ENCODE results near the gene BRD3OS. TPM values are rescaled to one million over a fixed set of nuclear protein-coding genes. Genes with fewer than 3 reads are reported as not detected.

BRD3OS gene
- total and polyA plus RNA-seq, 2 of the 4 experiments (the other 2 are of a cell fraction), result 15.8 to 20.7 TPM

GRCh38 chr9:133977421-133978201 is 47.7 kb upstream of the BRD3OS start:
- no peak overlapping the region for H3K18ac ChIP-seq (ENCODE audit: low read depth, low read length)
- peaks cover 25% of the 10 kb centered on the region for H3K9me1 ChIP-seq (ENCODE audit: insufficient read depth, low read length)
- H3K9ac ChIP-seq (ENCODE audit: low read depth, low read length), result no peak overlapping the region
- no peaks in the 10 kb centered on the region for H3K9me3 ChIP-seq (ENCODE audit: control insufficient read depth, insufficient read depth, low read length)
- no peak overlapping the region for H2BK120ac ChIP-seq (ENCODE audit: low read depth, low read length)
- H3K27me3 ChIP-seq (ENCODE audit: control insufficient read depth, insufficient read depth, low read length), result no peaks in the 10 kb centered on the region
- no peak overlapping the region for H3K14ac ChIP-seq (replicated peaks; ENCODE audit: low read depth, low read length)
- H3K4me3 ChIP-seq (ENCODE audit: insufficient read depth, low read depth, low read length), result no peak overlapping the region
- no peak for TF ChIP-seq USF2 (IDR thresholded peaks at IDR 0.05; ENCODE audit: low read depth, low read length)
- no peak for TF ChIP-seq RCOR1 (IDR thresholded peaks at IDR 0.05; ENCODE audit: insufficient replicate concordance, low read length)
- no peak for TF ChIP-seq MAZ (IDR thresholded peaks at IDR 0.05; ENCODE audit: borderline replicate concordance, low read depth, low read length)
- no peak for TF ChIP-seq BHLHE40 (IDR thresholded peaks at IDR 0.05; ENCODE audit: low read depth, low read length)
- no peak for TF ChIP-seq ELK1 (IDR thresholded peaks at IDR 0.05; ENCODE audit: borderline replicate concordance, low read depth, low read length)
- TF ChIP-seq FOS (IDR thresholded peaks at IDR 0.05; ENCODE audit: low read depth, low read length), result no peak
- TF ChIP-seq RFX5 (IDR thresholded peaks at IDR 0.05; ENCODE audit: low read depth, low read length), result no peak
- TF ChIP-seq CTCF (conservative IDR thresholded peaks at IDR 0.05; ENCODE audit: low read depth, low read length), result no peak
- TF ChIP-seq SMC3 (IDR thresholded peaks at IDR 0.05; ENCODE audit: low read depth, low read length), result no peak
- no peak for TF ChIP-seq NFE2L2 (IDR thresholded peaks at IDR 0.05; ENCODE audit: low read depth, low read length)
- TF ChIP-seq CHD1 (IDR thresholded peaks at IDR 0.05; ENCODE audit: low read depth, low read length), result no peak
- no peak for TF ChIP-seq CEBPB (IDR thresholded peaks at IDR 0.05; ENCODE audit: low read depth, low read length)
- TF ChIP-seq MXI1 (IDR thresholded peaks at IDR 0.05; ENCODE audit: borderline replicate concordance, low read depth, low read length), result no peak
- TF ChIP-seq RAD21 (IDR thresholded peaks at IDR 0.05; ENCODE audit: low read length), result no peak
- no peak for TF ChIP-seq MAFK (IDR thresholded peaks at IDR 0.05; ENCODE audit: low read depth, low read length)
- no peak for TF ChIP-seq POLR2A (IDR thresholded peaks at IDR 0.05; ENCODE audit: low read depth, low read length)
- no peak overlapping the region for H4K5ac ChIP-seq (ENCODE audit: low read depth, low read length)
- no peak overlapping the region for H2AK9ac ChIP-seq (replicated peaks; ENCODE audit: low read depth, low read length, poor library complexity)
- no peak overlapping the region; the same call in 1 of the 2 replicates for H2BK20ac ChIP-seq (ENCODE audit: low read depth, low read length)
- H3K23ac ChIP-seq (ENCODE audit: low read depth, low read length), result no peak overlapping the region
- H3K79me1 ChIP-seq (ENCODE audit: low read depth in 1 of 2, low read length in 2 of 2), result peaks cover 30 to 91% of the 10 kb centered on the region in 2 experiments
- intact Hi-C loops (cut with micrococcal nuclease), result no loop called here
- WGBS, 2 experiments (ENCODE audit: extremely low coverage in 2 of 2, insufficient read length in 1 of 2), result 98% methylated on average over 15 of the region's 26 CpGs; no CpG with 5 or more reads in 1 of the 2 experiments
- H3K27ac ChIP-seq (ENCODE audit: insufficient read depth, low read length), result no peak overlapping the region
- no peak overlapping the region for H3K4me2 ChIP-seq (ENCODE audit: low read depth, low read length)
- H3K4me1 ChIP-seq (ENCODE audit: control insufficient read depth, insufficient read depth, low read length), result peaks cover 25% of the 10 kb centered on the region
- no peak overlapping the region for H3K4ac ChIP-seq (ENCODE audit: low read depth, low read length)
- BruUV-seq (replicated peaks), result no TSS peak
- no peak overlapping the region for H3K56ac ChIP-seq (ENCODE audit: extremely low read depth, insufficient read depth, low read length)
- H2AFZ ChIP-seq (replicated peaks; ENCODE audit: low read length, poor library complexity), result no peak overlapping the region
- in situ Hi-C loops (cut with MboI; ENCODE audit: low sequenced_read_pairs), result no loop called here
- no peak overlapping the region for H4K91ac ChIP-seq (ENCODE audit: insufficient read depth, low read depth, low read length)
- ATAC-seq (ENCODE audit: low read depth) (no peak), DNase-seq (no peak)
- no peak overlapping the region for H4K8ac ChIP-seq (ENCODE audit: low read depth in 2 of 2, low read length in 2 of 2)
- H2BK15ac ChIP-seq (ENCODE audit: low read depth, low read length), result no peak overlapping the region
- ChIA-PET POLR2A (ENCODE audit: unreplicated experiment) (no interaction called here), CTCF (no interaction called here)
- no peak overlapping the region for H2AK5ac ChIP-seq (ENCODE audit: low read depth, low read length)
- dilution Hi-C loops (cut with HindIII; ENCODE audit: low sequenced_read_pairs, unreplicated experiment), result no loop called here
- peaks cover 99% of the 10 kb centered on the region for H4K20me1 ChIP-seq (ENCODE audit: insufficient read depth, low read length)
- 0 out of 2 replicates have a peak, but pooled peaks cover 1% of the 10 kb centered on the region for H3K36me3 ChIP-seq (ENCODE audit: control insufficient read depth, insufficient read depth, low read length)
- no peak overlapping the region for H2BK5ac ChIP-seq (ENCODE audit: low read depth, low read length, poor library complexity, severe bottlenecking)
